Mononuclear cell (primary cell): ENCODE data around the gene IL20RA. TPM values are rescaled to one million over a fixed set of nuclear protein-coding genes. Genes with fewer than 3 reads are reported as not detected.

ENCODE experiments used
- H3K27me3 ChIP-seq: 2 replicates; pipeline ENCODE4 v1.6.0; 2011; ENCODE audit warnings: low read length, control low read depth; ENCODE audit not compliant: insufficient read depth
- H3K4me1 ChIP-seq: 2 replicates; pipeline ENCODE4 v1.5.1; 2011; ENCODE audit warnings: mild to moderate bottlenecking, low read length, control low read depth; ENCODE audit not compliant: insufficient read depth
- H3K4me3 ChIP-seq: 2 replicates; pipeline ENCODE4 v1.5.1; 2011; ENCODE audit warnings: mild to moderate bottlenecking, low read length, moderate library complexity
- H3K9me3 ChIP-seq: 2 replicates; pipeline ENCODE4 v1.5.1; 2011; ENCODE audit warnings: low read depth, mild to moderate bottlenecking, control low read depth, low read length
- total RNA-seq: library from RNA; depleted of rRNA; stranded (reverse); fragments of >200 nt; gene quantifications from one replicate; pipeline ENCODE4 v1.2.3, GENCODE V29; 2012

IL20RA gene
- total RNA-seq, 1 donor, result 0.10 TPM

DNA sequence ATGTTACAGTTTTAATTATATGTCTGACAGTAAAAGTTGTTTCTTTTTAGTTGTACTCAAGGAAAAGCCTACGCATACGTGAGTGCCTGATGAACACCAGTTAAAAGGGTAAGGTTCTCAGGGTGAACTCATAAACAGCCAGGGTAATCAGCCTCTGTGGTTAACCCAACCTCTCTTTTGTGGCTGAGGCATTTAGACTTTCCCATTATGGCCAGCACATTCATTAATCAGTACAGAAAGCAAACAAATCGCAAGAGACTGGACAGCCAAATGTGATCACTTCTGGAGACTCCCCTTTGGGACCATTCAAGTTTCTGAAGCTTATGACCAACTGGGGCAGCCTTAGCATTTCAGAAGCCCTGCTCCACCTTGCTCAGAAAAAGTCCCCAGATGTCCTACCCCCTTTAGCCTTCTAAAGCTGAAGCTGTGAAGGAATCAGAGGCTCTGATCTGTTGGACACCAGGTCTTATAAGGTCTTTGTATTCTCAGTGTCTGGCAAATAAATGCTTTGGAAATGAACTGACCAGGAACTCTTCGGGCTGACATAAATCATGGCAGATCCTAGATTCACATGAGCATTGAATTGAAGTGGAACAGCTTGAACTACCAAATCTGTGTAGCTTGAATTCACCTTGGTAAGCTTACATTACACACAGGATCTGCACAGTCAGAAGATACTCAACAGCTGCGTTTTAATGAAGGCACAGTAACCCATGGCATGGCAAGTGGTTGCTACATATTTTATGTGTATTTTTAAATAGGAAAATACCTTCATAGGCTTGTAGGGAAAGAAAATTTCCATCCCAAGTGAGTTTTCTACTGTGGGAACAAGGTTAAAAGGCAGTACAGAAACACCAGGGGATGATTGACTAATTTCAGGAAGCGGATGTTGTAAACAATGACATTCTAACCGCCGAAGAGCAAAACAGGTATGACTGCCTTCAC, 18.7 kb downstream of the IL20RA start:
- no peaks in the 10 kb centered on the region for H3K9me3 ChIP-seq
- peaks cover 80% of the 10 kb centered on the region for H3K27me3 ChIP-seq
- H3K4me1 ChIP-seq, result no peaks in the 10 kb centered on the region
- no peak overlapping the region for H3K4me3 ChIP-seq

DNA sequence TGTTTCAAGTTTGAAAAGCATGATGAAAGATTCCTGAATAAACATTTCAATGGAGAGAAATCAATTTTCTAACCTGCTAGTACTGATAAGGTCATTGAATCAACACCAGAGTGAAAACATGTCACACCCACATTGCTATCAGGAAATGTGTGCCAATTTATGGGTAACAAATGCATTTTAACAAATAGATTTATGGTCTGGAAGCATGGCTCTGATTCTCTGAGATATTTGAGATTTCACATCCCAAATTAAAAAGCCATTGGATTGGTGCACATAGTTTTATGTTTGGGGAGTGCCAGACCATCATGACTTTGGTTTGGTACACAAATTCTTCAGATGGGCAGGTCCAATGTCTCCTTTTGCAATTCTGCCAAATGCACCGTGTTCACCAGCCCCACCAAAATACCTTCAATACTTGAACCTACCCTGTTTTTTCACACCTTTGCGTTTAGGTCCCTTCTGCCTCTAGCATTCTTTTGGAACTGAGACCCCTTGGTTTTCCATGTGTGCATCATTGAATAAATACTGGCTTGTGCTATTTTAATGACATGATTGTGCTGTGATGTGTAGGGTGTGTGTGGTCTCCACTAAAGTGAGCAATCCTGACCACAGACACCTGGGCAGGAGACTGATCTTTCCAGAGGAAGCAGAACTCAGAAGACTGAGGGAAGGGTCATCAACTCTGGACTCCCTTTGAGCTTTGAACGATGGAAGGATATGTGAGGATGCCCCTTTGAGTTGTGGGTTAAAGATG, 20.4 kb downstream of the IL20RA start:
- peaks cover 77% of the 10 kb centered on the region for H3K27me3 ChIP-seq
- H3K4me3 ChIP-seq, result no peak overlapping the region
- no peaks in the 10 kb centered on the region for H3K9me3 ChIP-seq
- H3K4me1 ChIP-seq, result no peaks in the 10 kb centered on the region

DNA sequence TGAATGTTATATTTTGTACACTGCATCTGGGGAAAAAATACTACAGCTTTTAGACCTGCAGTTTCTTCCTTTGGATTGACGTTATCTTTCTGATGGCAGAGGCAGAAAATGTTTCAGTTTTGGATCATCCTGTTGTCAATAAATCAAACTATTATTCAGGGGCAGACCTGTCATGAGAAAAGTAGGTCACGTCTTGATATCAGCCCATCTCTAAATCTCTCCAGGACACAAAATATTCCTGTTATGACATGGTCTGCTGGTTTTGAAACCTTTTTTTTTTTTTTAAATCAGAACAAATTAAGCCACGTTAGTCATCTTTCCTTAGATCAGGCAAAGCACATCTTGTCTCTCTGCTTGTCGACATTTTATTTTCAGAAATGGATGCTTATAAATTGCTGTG, 24.0 kb downstream of the IL20RA start:
- no peak overlapping the region for H3K4me3 ChIP-seq
- peaks cover 77% of the 10 kb centered on the region for H3K27me3 ChIP-seq
- no peaks in the 10 kb centered on the region for H3K4me1 ChIP-seq
- H3K9me3 ChIP-seq, result no peaks in the 10 kb centered on the region

GRCh38 chr6:137019476-137020272, 25.1 kb downstream of the IL20RA start:
- Histone ChIP-seq H3K9me3 (no peaks in the 10 kb centered on the region), H3K4me3 (no peak overlapping the region), H3K27me3 (peaks cover 79% of the 10 kb centered on the region), H3K4me1 (no peaks in the 10 kb centered on the region)

- no peaks in the 10 kb centered on the region for H3K4me1 ChIP-seq
- H3K27me3 ChIP-seq, result peaks cover 85% of the 10 kb centered on the region
- H3K4me3 ChIP-seq, result no peak overlapping the region
- no peaks in the 10 kb centered on the region for H3K9me3 ChIP-seq
These were observed 27.7 kb downstream of the IL20RA start for GRCh38 chr6:137017081-137017480.

GRCh38 chr6:137016356-137016755, 28.4 kb downstream of the IL20RA start:
- H3K9me3 ChIP-seq, result no peaks in the 10 kb centered on the region
- peaks cover 85% of the 10 kb centered on the region for H3K27me3 ChIP-seq
- no peak overlapping the region for H3K4me3 ChIP-seq
- no peaks in the 10 kb centered on the region for H3K4me1 ChIP-seq

- H3K27me3 ChIP-seq, result peaks cover 87% of the 10 kb centered on the region
- no peak overlapping the region for H3K4me3 ChIP-seq
- no peaks in the 10 kb centered on the region for H3K4me1 ChIP-seq
- no peaks in the 10 kb centered on the region for H3K9me3 ChIP-seq
These were observed 28.8 kb downstream of the IL20RA start for GRCh38 chr6:137015943-137016342.

- no peaks in the 10 kb centered on the region for H3K4me1 ChIP-seq
- no peaks in the 10 kb centered on the region for H3K9me3 ChIP-seq
- H3K27me3 ChIP-seq, result peaks cover 75% of the 10 kb centered on the region
- no peak overlapping the region for H3K4me3 ChIP-seq
These were observed 30.8 kb downstream of the IL20RA start for GRCh38 chr6:137013738-137014602.

DNA sequence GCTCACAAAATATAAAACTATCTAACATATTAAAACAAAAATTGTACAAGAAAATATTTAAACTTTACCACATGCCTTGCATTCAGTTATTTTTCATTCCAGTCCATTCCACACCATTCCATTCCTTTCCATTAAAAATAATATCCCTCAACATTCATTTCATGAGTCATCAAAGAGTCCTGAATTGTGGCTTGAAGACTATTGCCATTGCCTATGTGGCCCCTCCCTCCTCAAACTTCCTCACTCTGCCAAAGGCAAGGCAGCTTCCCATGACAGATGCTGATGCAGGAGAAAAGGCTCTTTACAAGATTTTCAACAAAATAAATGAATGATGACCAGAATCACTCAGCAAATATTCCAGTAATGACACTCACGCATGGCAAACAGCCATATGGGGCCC, 31.7 kb downstream of the IL20RA start:
- H3K9me3 ChIP-seq, result no peaks in the 10 kb centered on the region
- peaks cover 68% of the 10 kb centered on the region for H3K27me3 ChIP-seq
- H3K4me1 ChIP-seq, result no peaks in the 10 kb centered on the region
- no peak overlapping the region for H3K4me3 ChIP-seq

GRCh38 chr6:137011406-137011805, 33.4 kb downstream of the IL20RA start:
- no peaks in the 10 kb centered on the region for H3K4me1 ChIP-seq
- no peaks in the 10 kb centered on the region for H3K9me3 ChIP-seq
- H3K4me3 ChIP-seq, result no peak overlapping the region
- H3K27me3 ChIP-seq, result peaks cover 55% of the 10 kb centered on the region

DNA sequence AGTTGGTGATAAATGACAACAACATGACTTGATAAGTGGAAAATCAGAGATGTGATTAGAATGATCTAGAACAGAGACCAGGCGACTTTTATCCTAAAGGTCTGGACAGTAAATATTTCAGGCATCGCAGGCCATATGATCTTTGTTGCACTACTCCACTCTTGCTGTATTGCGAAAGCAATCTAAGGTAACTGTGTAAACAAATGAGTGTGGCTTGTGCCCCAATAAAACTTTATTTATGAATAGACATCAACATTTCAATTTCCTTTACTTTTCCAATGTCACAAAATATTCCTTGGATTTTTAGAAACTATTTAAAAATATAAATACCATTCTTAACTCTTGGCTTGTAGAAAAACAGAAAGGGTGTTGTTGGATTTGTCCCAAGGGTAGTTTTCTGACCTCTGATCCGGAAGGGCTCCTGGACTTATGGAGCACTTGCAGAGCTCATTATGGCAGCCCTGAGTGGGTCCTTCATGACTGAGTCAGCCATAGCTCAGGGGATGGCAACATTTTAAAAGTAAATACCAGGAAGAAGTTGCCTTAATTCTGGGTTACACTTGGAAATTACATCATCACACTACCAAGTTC, 34.5 kb downstream of the IL20RA start:
- H3K27me3 ChIP-seq, result peaks cover 43% of the 10 kb centered on the region
- no peak overlapping the region for H3K4me3 ChIP-seq
- H3K9me3 ChIP-seq, result no peaks in the 10 kb centered on the region
- no peaks in the 10 kb centered on the region for H3K4me1 ChIP-seq

DNA sequence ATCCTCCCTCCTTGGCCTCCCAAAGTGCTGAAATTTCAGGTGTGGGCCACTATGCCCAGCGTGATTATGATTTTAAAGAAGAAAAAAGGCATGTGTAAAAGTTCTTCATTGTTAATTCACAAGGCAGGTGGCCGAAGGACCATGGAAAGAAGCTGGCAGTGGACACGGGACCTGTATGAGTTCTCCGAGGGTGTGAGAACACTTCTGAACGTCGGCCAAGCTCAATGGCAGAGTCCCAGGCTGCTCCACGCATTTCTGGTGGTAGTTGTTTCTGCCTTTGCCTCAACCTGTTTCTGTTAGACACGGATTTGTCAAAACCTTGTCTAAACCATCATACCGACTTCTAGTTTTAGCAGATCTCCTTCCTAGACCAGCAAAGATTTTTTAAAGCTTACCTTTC, 36.6 kb downstream of the IL20RA start:
- Histone ChIP-seq H3K27me3 (peaks cover 25% of the 10 kb centered on the region), H3K4me1 (no peaks in the 10 kb centered on the region), H3K4me3 (no peak overlapping the region), H3K9me3 (no peaks in the 10 kb centered on the region)

- H3K4me3 ChIP-seq, result no peak overlapping the region
- no peaks in the 10 kb centered on the region for H3K9me3 ChIP-seq
- no peaks in the 10 kb centered on the region for H3K4me1 ChIP-seq
- peaks cover 16% of the 10 kb centered on the region for H3K27me3 ChIP-seq
These were observed 38.7 kb downstream of the IL20RA start for GRCh38 chr6:137006056-137006455.

GRCh38 chr6:137005073-137005472, 39.7 kb downstream of the IL20RA start:
- H3K27me3 ChIP-seq, result peaks cover 17% of the 10 kb centered on the region
- no peaks in the 10 kb centered on the region for H3K4me1 ChIP-seq
- H3K9me3 ChIP-seq, result no peaks in the 10 kb centered on the region
- H3K4me3 ChIP-seq, result no peak overlapping the region
